Measurements from ENCODE around the gene ABCB11.
"Not testable (repeated sequence)": the region's sequence is repeated elsewhere in the genome, so short reads cannot be mapped to it uniquely, and the experiment has no call there.

ABCB11 gene

GRCh38 chr2:168901003-168901402 is 130.1 kb downstream of the ABCB11 start, which contains the start of gene G6PC2:
TSS of gene G6PC2 (plus strand) at chr2:168901291. CDS start at chr2:168901332, 41 bp downstream.
- no peak for TF ChIP-seq POLR2A (IDR thresholded peaks at IDR 0.05; ENCODE audit: low read depth, low read length)
- no peak for FAIRE-seq
- DNase-seq (ENCODE audit: insufficient read length, low spot score): no peak

- FAIRE-seq (no peak), DNase-seq (ENCODE audit: insufficient read length, low spot score) (no peak)
- no peak for TF ChIP-seq POLR2A (IDR thresholded peaks at IDR 0.05; ENCODE audit: low read depth, low read length)
Measured at GRCh38 chr2:168897449-168897848, 133.7 kb downstream of the ABCB11 start.

GRCh38 chr2:168896783-168897182 is 134.3 kb downstream of the ABCB11 start:
- DNase-seq (ENCODE audit: insufficient read length, low spot score) (no peak), FAIRE-seq (peak; percentile 20)
- TF ChIP-seq POLR2A (IDR thresholded peaks at IDR 0.05; ENCODE audit: low read depth, low read length): no peak

GRCh38 chr2:168895771-168896170 is 135.4 kb downstream of the ABCB11 start:
- FAIRE-seq: peak; percentile 30
- no peak for DNase-seq (ENCODE audit: insufficient read length, low spot score)
- no peak for TF ChIP-seq POLR2A (IDR thresholded peaks at IDR 0.05; ENCODE audit: low read depth, low read length)

- TF ChIP-seq POLR2A (IDR thresholded peaks at IDR 0.05; ENCODE audit: low read depth, low read length): no peak
- DNase-seq (ENCODE audit: insufficient read length, low spot score) (no peak), FAIRE-seq (no peak)
Measured at GRCh38 chr2:168894720-168895119, 136.4 kb downstream of the ABCB11 start.

- no peak for TF ChIP-seq POLR2A (IDR thresholded peaks at IDR 0.05; ENCODE audit: low read depth, low read length)
- FAIRE-seq: no peak
- no peak for DNase-seq (ENCODE audit: insufficient read length, low spot score)
Measured at GRCh38 chr2:168894101-168894500, 137.0 kb downstream of the ABCB11 start.

GRCh38 chr2:168892327-168892726 is 138.8 kb downstream of the ABCB11 start:
- FAIRE-seq (no peak), DNase-seq (ENCODE audit: insufficient read length, low spot score) (no peak)
- no peak for TF ChIP-seq POLR2A (IDR thresholded peaks at IDR 0.05; ENCODE audit: low read depth, low read length)

- TF ChIP-seq POLR2A (IDR thresholded peaks at IDR 0.05; ENCODE audit: low read depth, low read length): peak; percentile 69
- DNase-seq (ENCODE audit: insufficient read length, low spot score): peak; percentile 77
- FAIRE-seq: peak; percentile 97
Measured at GRCh38 chr2:168890006-168890782, 140.9 kb downstream of the ABCB11 start, which contains the start of gene SPC25. TSS of gene SPC25 (minus strand) at chr2:168890430. CDS start at chr2:168889519, 911 bp downstream.

- TF ChIP-seq POLR2A (IDR thresholded peaks at IDR 0.05; ENCODE audit: low read depth, low read length): no peak
- no peak for DNase-seq (ENCODE audit: insufficient read length, low spot score)
- no peak for FAIRE-seq
Measured at GRCh38 chr2:168889635-168890005, 141.5 kb downstream of the ABCB11 start.

- DNase-seq (ENCODE audit: insufficient read length, low spot score) (peak; percentile 17), FAIRE-seq (peak; percentile 95)
- no peak for TF ChIP-seq POLR2A (IDR thresholded peaks at IDR 0.05; ENCODE audit: low read depth, low read length)
Measured at GRCh38 chr2:168884975-168885374, 146.1 kb downstream of the ABCB11 start.

GRCh38 chr2:168882163-168882562 is 149.0 kb downstream of the ABCB11 start:
- FAIRE-seq; DNase-seq (ENCODE audit: insufficient read length, low spot score): not testable (repeated sequence)

- DNase-seq (ENCODE audit: insufficient read length, low spot score) (no peak), FAIRE-seq (peak; percentile 41)
- no peak for TF ChIP-seq POLR2A (IDR thresholded peaks at IDR 0.05; ENCODE audit: low read depth, low read length)
Measured at GRCh38 chr2:168874368-168875054, 156.6 kb downstream of the ABCB11 start.

GRCh38 chr2:168870824-168871223 is 160.3 kb downstream of the ABCB11 start:
- DNase-seq (ENCODE audit: insufficient read length, low spot score); FAIRE-seq: not testable (repeated sequence)

All from H54 (cell line).